COLO829 (cell line): ENCODE data around the gene CTNNBIP1.
"Not testable (repeated sequence)": the region's sequence is repeated elsewhere in the genome, so short reads cannot be mapped to it uniquely, and the experiment has no call there.

Experiments used
- DNase-seq: peaks from one replicate; pipeline ENCODE4 v3.0.0; 2012; ENCODE audit warnings: low spot score

CTNNBIP1 gene

GRCh38 chr1:9827558-9828185, 82.4 kb downstream of the CTNNBIP1 start:
- DNase-seq, result no peak

DNA sequence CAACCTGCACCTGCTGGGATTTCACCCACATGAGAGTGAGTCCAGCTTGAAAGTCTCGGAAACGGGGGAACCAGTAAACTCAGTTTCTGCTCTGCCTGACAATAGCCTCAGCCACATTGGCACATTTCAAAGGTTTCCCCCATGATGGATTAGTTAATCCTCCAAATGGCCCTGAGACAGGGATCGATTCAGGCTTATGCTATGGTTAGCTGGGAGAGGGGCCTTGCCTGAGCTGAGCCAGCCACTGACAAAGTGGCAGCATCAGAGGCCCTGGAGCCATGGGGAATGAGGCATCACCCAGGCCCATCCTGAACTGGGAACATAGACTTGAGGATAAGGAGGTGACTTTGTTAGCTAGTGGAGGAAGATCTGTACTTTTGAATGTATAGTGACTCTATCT, 83.5 kb downstream of the CTNNBIP1 start:
- no peak for DNase-seq

DNA sequence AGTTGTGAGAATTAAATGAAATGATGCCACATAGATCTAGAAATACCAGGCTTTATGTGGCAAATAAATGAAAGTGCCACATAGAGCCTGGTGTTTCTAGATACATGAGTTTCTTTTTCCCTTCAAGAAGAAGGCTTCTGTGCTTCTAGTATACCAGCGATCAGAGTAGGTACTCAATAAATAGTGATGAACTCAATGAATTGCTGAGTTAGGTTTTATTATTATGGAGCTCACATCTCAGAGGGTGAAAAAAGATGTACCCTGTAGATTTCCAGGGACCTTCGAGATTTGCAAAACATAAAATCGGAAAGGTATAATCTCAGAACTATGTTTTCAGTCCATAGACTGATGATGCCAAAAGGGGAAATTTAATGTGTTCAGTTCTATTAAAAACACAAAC, 84.0 kb downstream of the CTNNBIP1 start:
- DNase-seq, result no peak

DNA sequence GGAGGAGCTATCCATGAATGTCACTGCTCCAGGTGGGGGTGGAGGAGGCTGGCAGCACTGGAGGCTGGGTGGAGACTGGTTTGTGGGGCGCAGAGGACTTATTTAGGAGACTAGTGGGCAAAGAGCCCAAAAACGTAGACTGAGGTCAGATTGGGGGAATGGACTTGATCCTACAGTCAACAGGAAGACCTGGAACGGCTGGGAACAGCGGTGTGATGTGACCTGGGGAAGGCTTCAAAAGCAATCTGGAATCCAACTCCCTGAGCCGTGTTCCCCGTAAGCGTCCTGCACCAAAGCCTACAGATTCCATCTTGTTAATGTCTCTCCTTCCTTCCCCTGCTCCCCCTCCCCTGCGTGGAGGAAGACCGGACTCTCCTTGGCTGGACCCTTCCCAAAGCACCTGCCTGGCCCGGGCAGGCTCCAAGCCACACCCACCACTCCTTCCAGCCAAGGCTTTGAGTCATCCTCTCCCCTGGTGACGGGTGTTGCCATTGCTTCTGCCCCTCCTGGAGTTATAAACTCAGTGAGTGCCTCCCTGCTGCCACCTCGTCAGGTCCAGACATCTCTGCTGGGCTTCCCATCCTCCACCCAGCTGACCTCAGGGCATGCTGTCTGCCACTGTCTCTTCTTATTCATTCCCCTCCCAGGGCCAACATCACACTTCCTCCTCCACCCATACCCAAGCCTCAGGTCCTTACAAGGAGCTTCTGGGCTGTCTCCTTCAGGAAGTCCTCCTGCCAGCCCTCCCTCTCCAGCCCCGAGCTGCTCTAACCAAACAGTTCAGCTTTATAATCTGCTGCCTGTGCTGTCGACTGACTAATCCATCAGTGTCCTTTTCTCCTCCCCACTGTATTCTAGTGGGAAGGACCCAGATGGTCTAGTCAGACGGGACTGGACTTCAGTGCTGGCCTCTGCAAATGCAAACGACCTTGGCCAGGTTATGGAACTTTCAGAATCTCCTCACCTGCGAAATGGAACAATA, 84.7 kb downstream of the CTNNBIP1 start:
- DNase-seq, result peak; percentile 58

GRCh38 chr1:9824702-9825089, 85.4 kb downstream of the CTNNBIP1 start:
- no peak for DNase-seq

DNA sequence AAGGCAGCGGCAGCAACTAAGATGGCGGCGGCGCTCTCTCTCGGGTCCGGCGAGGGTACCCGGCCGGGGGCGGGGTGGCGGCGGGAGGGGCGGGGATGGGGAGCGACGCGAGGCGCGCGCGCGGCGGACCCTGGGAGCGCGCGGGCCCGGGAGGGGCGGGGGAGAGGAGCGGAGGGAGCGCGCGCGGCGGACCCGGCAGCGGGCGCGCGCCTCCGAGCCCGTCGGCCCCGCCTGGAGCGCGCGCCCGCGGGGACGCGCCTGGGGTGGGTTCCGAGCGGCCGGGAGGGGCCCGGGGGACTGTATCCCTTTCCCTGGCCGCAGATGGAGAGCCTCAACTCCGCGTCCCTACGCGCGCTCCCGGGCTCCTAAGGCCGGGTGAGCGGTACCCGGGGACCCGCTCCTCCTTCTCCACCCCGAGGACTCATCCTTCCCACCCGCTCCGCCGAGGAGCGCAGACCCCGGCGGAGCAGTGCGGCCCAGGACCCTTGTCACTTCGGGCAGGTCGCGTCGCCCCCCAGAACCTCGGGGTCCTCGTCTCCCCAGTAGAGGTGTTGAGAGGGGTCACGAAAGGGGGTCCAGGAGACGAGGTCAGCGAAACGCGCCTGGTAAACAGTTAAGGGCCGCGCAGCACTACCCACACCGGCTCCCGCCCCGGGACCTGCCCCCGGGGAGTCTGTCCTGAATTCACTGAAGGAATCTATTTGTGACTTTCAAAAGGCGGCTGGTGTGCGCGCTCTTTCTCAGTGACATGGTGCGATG, 85.9 kb downstream of the CTNNBIP1 start, which contains the start of gene CLSTN1:
Gene CLSTN1, minus strand, starts transcription at position 23 of the 759 bp plus-strand sequence. CDS start 232 bp downstream, outside the sequence.
- DNase-seq, result peak; percentile 69

- DNase-seq, result no peak
Observed at GRCh38 chr1:9823693-9823942, 86.5 kb downstream of the CTNNBIP1 start.

DNA sequence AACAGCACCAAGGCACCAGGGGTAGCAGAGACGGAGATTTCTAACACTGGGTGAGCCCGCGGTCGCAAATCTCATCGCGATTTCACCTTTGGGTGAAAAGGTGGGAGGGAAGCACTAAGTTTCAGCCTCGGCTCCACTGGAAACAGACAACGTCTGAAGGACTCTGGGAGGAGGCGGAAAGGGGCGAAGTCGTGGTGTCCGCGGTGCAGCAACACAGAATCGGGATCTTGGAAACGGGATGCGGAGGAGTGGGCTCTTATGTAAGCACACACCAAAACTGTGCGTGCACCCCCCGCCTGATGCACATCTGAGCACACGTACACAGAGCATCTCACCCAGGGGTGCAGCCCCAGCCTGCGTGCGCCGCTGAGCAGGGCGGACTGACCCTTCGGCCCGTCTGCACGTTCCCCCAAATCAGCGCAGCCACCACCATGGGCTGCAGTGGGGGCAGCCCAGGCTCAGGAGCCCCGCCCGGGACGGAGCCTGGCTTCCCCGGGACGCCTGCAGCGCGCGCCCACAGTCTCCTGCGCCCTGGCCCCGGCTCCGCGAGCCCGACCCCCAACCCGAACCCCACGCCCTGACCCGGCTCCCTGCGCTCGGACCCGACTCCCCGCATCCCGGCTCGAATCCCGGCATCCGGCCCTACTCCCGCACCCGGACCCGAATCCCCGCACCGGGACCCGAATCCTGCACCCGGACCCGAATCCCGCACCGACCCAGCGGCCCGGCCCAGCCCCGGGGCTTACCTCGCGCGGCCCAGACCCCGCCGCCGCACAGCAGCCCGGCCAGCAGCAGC, 87.0 kb downstream of the CTNNBIP1 start:
- no peak for DNase-seq

GRCh38 chr1:9822490-9822889, 87.6 kb downstream of the CTNNBIP1 start:
- no peak for DNase-seq

GRCh38 chr1:9821710-9822109, 88.4 kb downstream of the CTNNBIP1 start:
- no peak for DNase-seq

DNA sequence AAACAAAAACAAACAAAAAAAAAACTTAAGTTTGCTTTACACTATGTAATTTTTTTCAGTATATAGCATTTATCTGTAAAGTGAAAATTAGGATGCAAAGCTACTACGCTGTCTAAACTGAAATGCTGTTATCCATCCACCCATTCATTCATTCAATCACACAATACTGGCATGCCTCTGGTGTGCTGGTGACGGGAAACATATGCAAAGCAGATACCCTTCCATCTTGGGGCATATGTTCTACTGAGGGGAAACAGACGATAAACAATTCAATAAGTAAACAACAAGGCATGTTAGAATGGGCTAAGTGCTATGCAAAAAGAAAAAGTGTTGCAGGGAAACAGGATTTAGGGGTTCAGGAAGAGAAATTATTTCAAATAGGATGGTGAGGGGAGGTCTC, 89.5 kb downstream of the CTNNBIP1 start:
- DNase-seq, result no peak

DNA sequence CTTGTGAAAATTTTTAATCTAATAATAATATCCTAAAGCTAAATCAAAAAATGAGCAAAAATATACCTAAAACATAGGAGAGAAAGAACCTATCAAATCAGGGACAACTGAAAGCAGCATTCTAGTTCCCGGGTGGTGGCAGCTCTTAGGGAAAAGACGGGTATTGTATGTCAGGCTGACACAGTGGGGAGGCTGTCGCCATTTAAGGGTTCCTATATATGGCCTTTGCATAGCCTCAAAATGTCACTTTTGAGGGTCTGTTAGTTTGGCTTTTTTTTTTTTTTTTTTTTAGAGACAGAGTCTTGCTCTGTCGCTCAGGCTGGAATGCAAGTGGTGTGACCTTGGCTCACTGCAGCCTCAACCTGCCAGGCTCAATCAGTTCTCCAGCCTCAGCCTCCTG, 92.3 kb downstream of the CTNNBIP1 start:
- DNase-seq, result no peak

DNA sequence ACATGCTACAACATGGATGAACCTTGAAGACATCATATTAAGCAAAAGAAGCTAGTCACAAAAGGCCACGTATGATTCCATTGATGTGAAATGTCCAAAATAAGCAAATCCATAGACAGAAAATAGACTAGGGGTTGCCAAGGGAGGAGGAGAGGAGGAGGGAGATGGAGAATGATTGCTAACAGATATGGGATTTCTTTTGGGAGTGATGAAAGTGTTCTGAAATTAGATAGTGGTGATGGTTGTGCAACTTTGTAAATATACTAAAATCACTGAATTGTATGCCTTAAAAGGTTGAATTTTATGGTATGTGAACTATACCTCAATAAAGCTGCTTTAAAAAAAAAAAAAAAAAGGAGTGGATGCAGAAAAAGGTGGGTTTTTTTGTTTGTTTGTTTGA, 93.9 kb downstream of the CTNNBIP1 start:
- DNase-seq, result no peak

GRCh38 chr1:9815150-9815549, 94.9 kb downstream of the CTNNBIP1 start:
- no peak for DNase-seq

GRCh38 chr1:9814619-9815018, 95.5 kb downstream of the CTNNBIP1 start:
- DNase-seq, result no peak

GRCh38 chr1:9811239-9811966, 98.7 kb downstream of the CTNNBIP1 start:
- DNase-seq, result no peak

GRCh38 chr1:9809100-9809510, 101.0 kb downstream of the CTNNBIP1 start:
- DNase-seq, result no peak

GRCh38 chr1:9808459-9808858, 101.6 kb downstream of the CTNNBIP1 start:
- DNase-seq, result no peak

- no peak for DNase-seq
Observed at GRCh38 chr1:9807541-9807940, 102.5 kb downstream of the CTNNBIP1 start.

- DNase-seq, result not testable (repeated sequence)
Observed at GRCh38 chr1:9805972-9806371, 104.1 kb downstream of the CTNNBIP1 start.

- DNase-seq, result no peak
Observed at GRCh38 chr1:9805006-9805508, 105.0 kb downstream of the CTNNBIP1 start.
